Brain microvascular endothelial cell (primary cell): ENCODE results near the gene C12orf57.
A peak's percentile ranks its signal among the peaks of the same experiment; 100 is the strongest.

Experiments used
- DNase-seq: peaks from one replicate; pipeline ENCODE4 v3.0.0-alpha.2; 2020
- H3K27ac ChIP-seq: fragments of 250-450 bp; sonication (Bioruptor Pico); 2 replicates; pipeline ENCODE4 v1.5.1; 2020; ENCODE audit warnings: mild to moderate bottlenecking, moderate library complexity
- H3K27me3 ChIP-seq: fragments of 250-450 bp; sonication (Bioruptor Pico); replicated peaks from 2 replicates; pipeline ENCODE4 v1.5.1; 2020; ENCODE audit warnings: mild to moderate bottlenecking
- H3K36me3 ChIP-seq: fragments of 250-450 bp; sonication (Bioruptor Pico); replicated peaks from 2 replicates; pipeline ENCODE4 v1.5.1; 2020; ENCODE audit warnings: mild to moderate bottlenecking
- H3K4me3 ChIP-seq: 2 replicates; pipeline ENCODE4 v1.5.1; 2011; ENCODE audit warnings: low read depth, mild to moderate bottlenecking, control low read depth, low read length, moderate library complexity
- CTCF ChIP-seq: IDR thresholded peaks from 2 replicates; pipeline ENCODE4 v1.5.1; 2011; ENCODE audit warnings: low read depth, mild to moderate bottlenecking, moderate library complexity, low read length, control low read depth, inconsistent platforms; ENCODE audit errors: missing control alignments
- in situ Hi-C: cut with HindIII; loops from 2 replicates; pipeline ENCODE4 v1.10.0; 2017; ENCODE audit warnings: low sequenced_read_pairs, low pct_ligation_motif_present

Gene C12orf57

GRCh38 chr12:6946033-6946919 is 2.5 kb downstream of the C12orf57 start:
- no peaks in the 10 kb centered on the region for H3K27me3 ChIP-seq
- no peak for DNase-seq
- no peak for TF ChIP-seq CTCF
- in situ Hi-C loops: no loop called here
- H3K27ac ChIP-seq: no peak overlapping the region
- H3K4me3 ChIP-seq: no peak overlapping the region
- H3K36me3 ChIP-seq: peaks cover 2% of the 10 kb centered on the region

- in situ Hi-C loops: no loop called here
- Histone ChIP-seq H3K27ac (no peak overlapping the region), H3K4me3 (no peak overlapping the region), H3K36me3 (peaks cover 2% of the 10 kb centered on the region), H3K27me3 (no peaks in the 10 kb centered on the region)
- no peak for DNase-seq
- TF ChIP-seq CTCF: no peak
These were observed 3.1 kb downstream of the C12orf57 start for GRCh38 chr12:6946920-6947374.

- DNase-seq: no peak
- no peak for TF ChIP-seq CTCF
- in situ Hi-C loops: no loop called here
- H3K27me3 ChIP-seq: no peaks in the 10 kb centered on the region
- H3K4me3 ChIP-seq: no peak overlapping the region
- H3K36me3 ChIP-seq: peaks cover 2% of the 10 kb centered on the region
- H3K27ac ChIP-seq: no peak overlapping the region
These were observed 3.8 kb downstream of the C12orf57 start for GRCh38 chr12:6947615-6948014.

- H3K27ac ChIP-seq: no peak overlapping the region
- no peak for DNase-seq
These were observed 5.2 kb downstream of the C12orf57 start for GRCh38 chr12:6948873-6949594.

GRCh38 chr12:6950401-6950801 is 6.6 kb downstream of the C12orf57 start:
- no peak for DNase-seq
- no peak overlapping the region for H3K4me3 ChIP-seq
- peak; percentile 57 for TF ChIP-seq CTCF
- in situ Hi-C loops: no loop called here
- H3K27ac ChIP-seq: no peak overlapping the region
- H3K36me3 ChIP-seq: peaks cover 2% of the 10 kb centered on the region
- no peaks in the 10 kb centered on the region for H3K27me3 ChIP-seq

More at GRCh38 chr12:6948873-6949594, 5.2 kb downstream of the C12orf57 start:
- TF ChIP-seq CTCF: peak; percentile 15
- in situ Hi-C loops: no loop called here
- H3K36me3 ChIP-seq: peaks cover 2% of the 10 kb centered on the region
- H3K27me3 ChIP-seq: no peaks in the 10 kb centered on the region
- no peak overlapping the region for H3K4me3 ChIP-seq
